OCI-LY3 (cell line): Measurements from ENCODE around the gene ABCB4.

Experiments
- EZH2phosphoT487 ChIP-seq: fragments of 200-600 bp; shearing (Covaris generic); IDR thresholded peaks from 2 replicates; pipeline ENCODE4 v1.6.1; 2018; ENCODE audit warnings: antibody characterized with exemption, mixed run types, low read depth
- TF ChIP-seq, protein P1 (sequence below): fragments of 200-600, 300-600 bp; sonication (generic); IDR thresholded peaks from 2 replicates; pipeline ENCODE4 v1.5.1; 2014; ENCODE audit warnings: antibody characterized with exemption, low read length, low read depth

GRCh38 chr7:87499494-87499893, 24.0 kb upstream of the ABCB4 start:
- TF ChIP-seq, protein P1, sequence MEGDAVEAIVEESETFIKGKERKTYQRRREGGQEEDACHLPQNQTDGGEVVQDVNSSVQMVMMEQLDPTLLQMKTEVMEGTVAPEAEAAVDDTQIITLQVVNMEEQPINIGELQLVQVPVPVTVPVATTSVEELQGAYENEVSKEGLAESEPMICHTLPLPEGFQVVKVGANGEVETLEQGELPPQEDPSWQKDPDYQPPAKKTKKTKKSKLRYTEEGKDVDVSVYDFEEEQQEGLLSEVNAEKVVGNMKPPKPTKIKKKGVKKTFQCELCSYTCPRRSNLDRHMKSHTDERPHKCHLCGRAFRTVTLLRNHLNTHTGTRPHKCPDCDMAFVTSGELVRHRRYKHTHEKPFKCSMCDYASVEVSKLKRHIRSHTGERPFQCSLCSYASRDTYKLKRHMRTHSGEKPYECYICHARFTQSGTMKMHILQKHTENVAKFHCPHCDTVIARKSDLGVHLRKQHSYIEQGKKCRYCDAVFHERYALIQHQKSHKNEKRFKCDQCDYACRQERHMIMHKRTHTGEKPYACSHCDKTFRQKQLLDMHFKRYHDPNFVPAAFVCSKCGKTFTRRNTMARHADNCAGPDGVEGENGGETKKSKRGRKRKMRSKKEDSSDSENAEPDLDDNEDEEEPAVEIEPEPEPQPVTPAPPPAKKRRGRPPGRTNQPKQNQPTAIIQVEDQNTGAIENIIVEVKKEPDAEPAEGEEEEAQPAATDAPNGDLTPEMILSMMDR: no peak
- no peak for TF ChIP-seq EZH2phosphoT487
